Fibroblast of pulmonary artery (primary cell): ENCODE measurements around the gene ERC1.

Source experiments
- DNase-seq: peaks from one replicate; pipeline ENCODE4 v3.0.0-alpha.2; 2010; ENCODE audit warnings: low read depth
- H3K4me3 ChIP-seq: replicated peaks from 2 replicates; pipeline ENCODE4 v1.5.1; 2011; ENCODE audit warnings: low read depth, mild to moderate bottlenecking, control low read depth, low read length, moderate library complexity
- TF ChIP-seq, protein P1 (sequence below): IDR thresholded peaks from 2 replicates; pipeline ENCODE4 v1.5.1; 2011; ENCODE audit warnings: mild to moderate bottlenecking, control low read depth, low read length, inconsistent platforms; ENCODE audit errors: missing control alignments

ERC1 gene

DNA sequence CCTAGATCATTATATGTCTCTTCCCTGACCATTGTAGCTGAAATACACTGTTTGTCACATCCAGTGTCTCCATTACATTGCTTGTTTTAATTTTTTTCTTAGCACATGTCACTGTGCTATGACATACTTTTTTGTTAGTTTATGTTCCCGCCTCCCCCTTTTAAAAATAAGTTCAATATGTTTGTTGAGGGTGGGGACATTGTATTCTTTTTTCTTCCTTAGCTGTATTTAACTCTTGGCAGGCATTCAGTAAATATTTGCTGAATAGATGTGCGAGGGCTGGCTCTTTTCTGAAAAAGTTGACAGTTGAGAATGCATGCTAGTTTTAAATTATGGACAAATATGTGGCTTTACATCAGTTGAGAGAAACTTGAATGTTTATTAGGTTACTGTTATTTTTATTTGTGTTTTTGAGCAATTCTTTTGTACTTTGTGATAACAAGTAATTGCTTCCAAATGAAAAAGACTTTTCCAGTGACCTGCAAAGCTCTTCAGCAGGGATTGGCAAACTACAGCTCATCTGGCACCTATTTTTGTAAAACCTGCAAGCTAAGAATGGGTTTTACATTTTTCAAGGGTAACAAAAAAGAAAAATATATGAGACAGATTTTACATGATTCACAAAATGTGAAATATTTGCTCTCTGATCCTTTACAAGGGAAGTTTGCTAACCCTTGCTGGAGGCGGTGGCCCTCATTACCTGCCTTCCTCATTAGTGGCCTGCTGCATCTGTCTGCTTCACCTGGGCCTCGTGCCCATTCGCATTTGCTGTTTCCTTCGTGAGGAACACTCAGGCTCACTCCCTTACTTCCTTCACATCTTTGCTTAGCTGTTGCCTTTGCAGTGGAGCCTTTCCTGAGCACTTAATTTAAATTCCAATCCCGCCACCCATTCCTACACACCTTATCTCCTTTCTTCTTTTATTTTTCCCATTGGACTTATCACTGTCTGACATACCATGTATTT, 229.4 kb downstream of the ERC1 start:
- TF ChIP-seq, protein P1, sequence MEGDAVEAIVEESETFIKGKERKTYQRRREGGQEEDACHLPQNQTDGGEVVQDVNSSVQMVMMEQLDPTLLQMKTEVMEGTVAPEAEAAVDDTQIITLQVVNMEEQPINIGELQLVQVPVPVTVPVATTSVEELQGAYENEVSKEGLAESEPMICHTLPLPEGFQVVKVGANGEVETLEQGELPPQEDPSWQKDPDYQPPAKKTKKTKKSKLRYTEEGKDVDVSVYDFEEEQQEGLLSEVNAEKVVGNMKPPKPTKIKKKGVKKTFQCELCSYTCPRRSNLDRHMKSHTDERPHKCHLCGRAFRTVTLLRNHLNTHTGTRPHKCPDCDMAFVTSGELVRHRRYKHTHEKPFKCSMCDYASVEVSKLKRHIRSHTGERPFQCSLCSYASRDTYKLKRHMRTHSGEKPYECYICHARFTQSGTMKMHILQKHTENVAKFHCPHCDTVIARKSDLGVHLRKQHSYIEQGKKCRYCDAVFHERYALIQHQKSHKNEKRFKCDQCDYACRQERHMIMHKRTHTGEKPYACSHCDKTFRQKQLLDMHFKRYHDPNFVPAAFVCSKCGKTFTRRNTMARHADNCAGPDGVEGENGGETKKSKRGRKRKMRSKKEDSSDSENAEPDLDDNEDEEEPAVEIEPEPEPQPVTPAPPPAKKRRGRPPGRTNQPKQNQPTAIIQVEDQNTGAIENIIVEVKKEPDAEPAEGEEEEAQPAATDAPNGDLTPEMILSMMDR, result no peak
- DNase-seq, result peak; percentile 8
- H3K4me3 ChIP-seq, result no peak overlapping the region

DNA sequence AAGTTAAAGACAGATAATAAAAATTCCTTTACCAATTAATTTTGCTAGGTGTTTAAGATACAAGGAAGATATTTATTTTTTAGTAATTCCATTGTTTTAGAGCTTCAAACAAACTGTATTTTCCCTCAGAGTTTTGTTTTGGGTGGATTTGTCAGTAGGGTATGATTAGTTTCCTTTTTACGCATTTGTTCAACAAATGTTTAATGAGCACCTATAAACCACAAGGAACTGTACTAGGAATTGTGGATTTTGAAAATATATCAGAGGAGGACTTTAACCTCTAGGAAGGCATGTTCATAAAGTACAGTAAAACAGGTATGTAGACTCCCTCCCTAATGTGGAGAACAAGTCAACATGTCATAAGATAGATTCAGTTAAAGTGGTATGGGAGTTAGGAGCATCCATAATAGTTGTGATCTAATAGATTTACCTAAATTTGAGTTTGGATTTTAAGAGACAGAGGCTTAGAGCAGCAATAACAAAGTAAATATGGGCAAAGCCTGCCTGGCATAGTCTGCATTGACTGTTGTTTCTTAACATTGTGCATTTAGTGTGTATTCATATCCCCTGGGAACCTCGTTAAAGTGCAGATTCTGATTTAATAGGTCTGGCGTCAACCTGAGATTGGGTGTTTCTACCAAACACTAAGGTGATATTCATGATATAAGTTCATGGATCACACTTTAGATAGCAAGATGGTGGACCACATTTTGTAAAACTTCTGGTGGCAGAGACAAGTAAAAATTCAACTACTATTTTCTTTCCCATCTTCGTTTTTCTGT, 232.0 kb downstream of the ERC1 start:
- no peak for DNase-seq
- TF ChIP-seq, protein P1, result no peak
- H3K4me3 ChIP-seq, result no peak overlapping the region

DNA sequence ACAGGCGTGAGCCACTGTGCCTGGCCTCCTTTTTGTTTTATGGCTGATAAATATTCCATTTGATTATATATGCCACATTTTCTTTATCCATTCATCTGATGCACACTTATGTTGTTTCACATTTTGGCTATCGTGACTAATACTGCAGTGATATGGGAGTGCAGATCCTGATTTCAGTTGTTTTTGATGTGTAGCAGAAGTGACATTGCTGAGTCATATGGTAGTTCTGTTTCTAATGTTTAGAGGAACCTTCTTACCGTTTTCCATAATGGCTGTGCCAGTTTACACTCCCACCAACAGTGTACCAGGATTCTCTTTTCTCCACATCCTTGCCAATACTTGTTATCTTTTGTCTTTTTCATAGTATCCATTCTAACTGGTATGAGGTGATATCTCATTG, 235.9 kb downstream of the ERC1 start:
- H3K4me3 ChIP-seq, result no peak overlapping the region
- TF ChIP-seq, protein P1, result no peak
- no peak for DNase-seq

DNA sequence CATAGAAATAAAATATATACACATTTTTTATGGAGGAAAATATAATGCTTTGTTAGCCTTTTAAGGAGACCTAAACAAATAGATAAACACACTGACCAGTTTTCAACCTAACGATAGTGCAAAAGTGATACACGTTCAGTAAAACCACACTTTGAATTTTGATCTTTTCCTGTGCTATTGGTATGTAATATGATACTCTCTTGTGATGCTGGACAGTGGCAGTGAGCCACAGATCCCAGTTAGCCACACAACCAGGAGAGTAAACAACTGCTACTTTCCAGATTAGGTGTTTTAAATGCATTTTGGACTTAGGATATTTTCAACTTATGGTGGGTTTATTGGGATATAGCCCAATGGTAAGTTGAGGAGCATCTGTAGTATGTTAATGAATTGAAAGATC, 243.1 kb downstream of the ERC1 start:
- TF ChIP-seq, protein P1, result no peak
- H3K4me3 ChIP-seq, result no peak overlapping the region
- peak; percentile 21 for DNase-seq

DNA sequence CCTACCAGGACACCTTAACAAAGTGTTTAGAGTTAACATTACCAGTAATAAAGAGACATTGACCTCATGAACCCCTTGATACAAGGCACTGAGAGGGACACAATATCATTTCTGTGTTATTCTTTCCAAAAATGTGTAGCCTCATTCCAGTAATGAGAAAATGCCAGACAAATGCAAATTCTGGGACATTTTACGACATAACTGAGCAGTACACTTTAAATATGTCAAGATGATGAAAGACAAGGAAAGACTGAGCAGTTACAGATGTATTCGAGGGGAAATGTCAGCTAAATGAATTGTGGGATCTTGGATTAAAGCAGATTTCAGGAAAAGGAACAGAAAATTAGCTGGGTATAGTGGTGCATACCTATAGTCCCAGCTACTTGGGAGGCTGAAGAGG, 255.6 kb downstream of the ERC1 start:
- peak; percentile 7 for DNase-seq

DNA sequence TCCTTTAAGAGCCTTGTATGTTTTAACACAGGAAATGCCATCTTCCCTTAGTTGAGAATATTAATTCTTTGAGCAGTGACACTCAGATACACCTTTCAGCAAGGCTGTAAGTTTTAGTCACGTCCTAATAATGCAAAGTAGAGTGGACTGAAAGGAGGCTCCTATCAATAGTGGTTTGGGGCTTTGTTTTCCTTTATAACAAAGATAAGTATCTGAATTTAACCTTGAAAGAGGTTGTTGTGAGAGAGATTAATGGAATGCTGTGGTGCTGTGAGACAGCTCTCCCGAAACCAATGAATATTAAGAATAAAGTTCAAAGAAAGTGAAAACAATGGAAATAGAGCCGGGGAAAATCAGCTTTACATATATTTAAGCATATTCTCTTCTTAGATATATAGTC, 259.6 kb downstream of the ERC1 start:
- TF ChIP-seq, protein P1, result no peak
- H3K4me3 ChIP-seq, result no peak overlapping the region
- no peak for DNase-seq

More for the DNA sequence above, 255.6 kb downstream of the ERC1 start:
- no peak overlapping the region for H3K4me3 ChIP-seq
- TF ChIP-seq, protein P1, result no peak
